Measurements from ENCODE around the gene AGAP1. TPM values are rescaled to one million over a fixed set of nuclear protein-coding genes. Genes with fewer than 3 reads are reported as not detected.
A peak's percentile ranks its signal among the peaks of the same experiment; 100 is the strongest.

Gene AGAP1
- total and polyA plus RNA-seq, 2 donors from 2014 or later = 8.1 to 44.5 TPM

DNA sequence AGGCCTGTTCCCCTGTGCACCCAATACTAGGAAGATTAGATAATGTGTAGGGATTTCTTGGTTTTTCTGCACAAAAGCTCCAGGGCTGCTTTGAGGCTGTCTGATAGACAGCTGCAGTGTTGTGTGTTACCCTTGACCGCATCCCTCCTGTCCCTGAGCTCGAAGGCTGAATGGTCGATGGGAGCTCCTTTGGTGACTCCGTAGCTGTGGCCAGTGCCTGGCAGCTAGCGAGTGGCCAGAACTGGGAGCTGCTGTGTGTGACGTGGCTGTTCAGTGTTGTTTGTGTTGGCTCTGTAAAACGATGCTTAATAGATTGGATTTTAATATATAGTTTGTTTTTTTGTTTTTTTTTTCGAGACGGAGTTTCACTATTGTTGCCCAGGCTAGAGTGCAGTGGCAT is 170.0 kb downstream of the AGAP1 start:
- no peak for DNase-seq
- intact Hi-C loops (cut with DNase I) = no loop called here
- TF ChIP-seq, protein P1, sequence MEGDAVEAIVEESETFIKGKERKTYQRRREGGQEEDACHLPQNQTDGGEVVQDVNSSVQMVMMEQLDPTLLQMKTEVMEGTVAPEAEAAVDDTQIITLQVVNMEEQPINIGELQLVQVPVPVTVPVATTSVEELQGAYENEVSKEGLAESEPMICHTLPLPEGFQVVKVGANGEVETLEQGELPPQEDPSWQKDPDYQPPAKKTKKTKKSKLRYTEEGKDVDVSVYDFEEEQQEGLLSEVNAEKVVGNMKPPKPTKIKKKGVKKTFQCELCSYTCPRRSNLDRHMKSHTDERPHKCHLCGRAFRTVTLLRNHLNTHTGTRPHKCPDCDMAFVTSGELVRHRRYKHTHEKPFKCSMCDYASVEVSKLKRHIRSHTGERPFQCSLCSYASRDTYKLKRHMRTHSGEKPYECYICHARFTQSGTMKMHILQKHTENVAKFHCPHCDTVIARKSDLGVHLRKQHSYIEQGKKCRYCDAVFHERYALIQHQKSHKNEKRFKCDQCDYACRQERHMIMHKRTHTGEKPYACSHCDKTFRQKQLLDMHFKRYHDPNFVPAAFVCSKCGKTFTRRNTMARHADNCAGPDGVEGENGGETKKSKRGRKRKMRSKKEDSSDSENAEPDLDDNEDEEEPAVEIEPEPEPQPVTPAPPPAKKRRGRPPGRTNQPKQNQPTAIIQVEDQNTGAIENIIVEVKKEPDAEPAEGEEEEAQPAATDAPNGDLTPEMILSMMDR (IDR thresholded peaks at IDR 0.05; ENCODE audit: borderline replicate concordance, extremely low read depth, insufficient read depth) = no peak

DNA sequence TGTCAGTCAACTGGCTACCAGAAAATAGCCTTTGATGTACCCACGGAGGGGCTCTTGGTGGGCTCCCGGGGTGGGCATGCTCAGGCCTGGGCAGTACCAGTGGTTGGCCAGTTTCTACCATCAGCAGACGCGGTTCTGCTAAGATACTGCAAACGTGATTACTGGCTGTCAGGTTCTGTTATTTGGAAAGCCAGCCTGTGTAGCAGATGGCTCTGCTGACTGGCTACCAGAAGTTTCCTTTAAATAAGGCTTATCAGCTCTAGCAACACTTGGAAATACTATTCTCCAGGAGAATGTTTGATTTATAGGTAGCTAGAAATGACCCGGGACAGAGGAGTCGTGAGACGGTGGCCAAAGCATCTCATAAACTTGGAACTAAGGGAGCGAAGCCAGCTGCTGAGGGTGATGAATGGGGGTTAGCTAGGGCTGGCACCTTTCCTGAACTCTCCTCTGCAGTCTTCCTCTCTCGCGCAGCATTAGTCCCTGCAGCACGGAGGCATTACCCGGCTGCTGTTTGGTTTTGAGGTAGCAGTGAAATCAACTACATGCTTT is 171.9 kb downstream of the AGAP1 start:
- TF ChIP-seq, protein P1 (IDR thresholded peaks at IDR 0.05; ENCODE audit: borderline replicate concordance, extremely low read depth, insufficient read depth) = no peak
- intact Hi-C loops (cut with DNase I) = no loop called here
- H3K9me3 ChIP-seq (ENCODE audit: control insufficient read depth in 2 of 3, insufficient read depth in 1 of 3, low read length in 3 of 3) = no peaks in the 10 kb centered on the region
- H3K27ac ChIP-seq (ENCODE audit: low read depth in 2 of 2, low read length in 2 of 2) = no peak overlapping the region
- FAIRE-seq (no peak), DNase-seq (peak in 4 of 5 donors; percentile 61 to 78 (median 68))
- H3K9ac ChIP-seq (ENCODE audit: low read length in 3 of 3) = no peak overlapping the region
- H3K36me3 ChIP-seq (ENCODE audit: control insufficient read depth in 2 of 3, insufficient read depth in 3 of 3, low read length in 3 of 3) = no peaks in the 10 kb centered on the region
- peaks cover 5 to 18% (median 10%) of the 10 kb centered on the region in 3 donors for H3K4me1 ChIP-seq (ENCODE audit: control insufficient read depth in 2 of 3, insufficient read depth in 2 of 3, low read depth in 1 of 3, low read length in 3 of 3)
- peak overlapping the region in 1 of 3 donors; percentile 51 for H3K4me3 ChIP-seq (ENCODE audit: low read length in 3 of 3)
- H3K27me3 ChIP-seq (ENCODE audit: control insufficient read depth, insufficient read depth, low read length) = no peaks in the 10 kb centered on the region

More for the DNA sequence above, 170.0 kb downstream of the AGAP1 start:
- H3K4me3 ChIP-seq (ENCODE audit: low read length in 3 of 3) = no peak overlapping the region
- no peak overlapping the region for H3K27ac ChIP-seq (ENCODE audit: low read depth in 2 of 2, low read length in 2 of 2)
- peaks cover 5 to 15% (median 14%) of the 10 kb centered on the region in 3 donors for H3K4me1 ChIP-seq (ENCODE audit: control insufficient read depth in 2 of 3, insufficient read depth in 2 of 3, low read depth in 1 of 3, low read length in 3 of 3)
- no peaks in the 10 kb centered on the region for H3K27me3 ChIP-seq (ENCODE audit: control insufficient read depth, insufficient read depth, low read length)
- H3K9ac ChIP-seq (ENCODE audit: low read length in 3 of 3) = no peak overlapping the region
- no peak for FAIRE-seq
- no peaks in the 10 kb centered on the region for H3K36me3 ChIP-seq (ENCODE audit: control insufficient read depth in 2 of 3, insufficient read depth in 3 of 3, low read length in 3 of 3)
- H3K9me3 ChIP-seq (ENCODE audit: control insufficient read depth in 2 of 3, insufficient read depth in 1 of 3, low read length in 3 of 3) = no peaks in the 10 kb centered on the region

DNA sequence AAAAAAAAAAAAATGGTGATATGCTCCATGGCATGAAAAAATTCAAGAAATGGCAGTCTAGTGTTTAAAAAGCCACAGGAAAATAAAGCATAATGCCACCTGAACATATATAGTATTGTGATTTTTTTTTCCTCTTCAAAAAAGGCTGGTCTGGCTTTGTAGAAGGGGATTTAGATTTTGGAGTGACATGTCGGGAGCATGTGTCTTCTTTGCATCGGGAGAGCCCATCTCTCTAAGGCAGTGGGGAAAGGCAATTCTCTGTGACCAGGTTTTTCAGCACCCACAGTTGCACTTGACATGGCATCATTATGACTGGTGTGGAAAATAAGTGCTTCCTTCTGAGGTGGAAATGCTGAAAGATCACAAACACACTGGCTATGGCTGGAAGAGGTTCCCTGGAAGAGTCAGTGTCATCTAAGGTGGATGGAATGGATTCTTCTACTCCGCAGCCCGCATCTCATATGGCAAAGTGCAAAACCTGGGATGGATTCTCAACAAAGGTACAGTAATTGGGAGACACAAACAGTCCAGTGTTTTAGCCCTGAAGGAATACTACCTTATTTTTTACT is 172.5 kb downstream of the AGAP1 start:
- Histone ChIP-seq H3K4me1 (ENCODE audit: control insufficient read depth in 2 of 3, insufficient read depth in 2 of 3, low read depth in 1 of 3, low read length in 3 of 3) (peaks cover 5 to 13% (median 10%) of the 10 kb centered on the region in 3 donors), H3K9me3 (ENCODE audit: control insufficient read depth in 2 of 3, insufficient read depth in 1 of 3, low read length in 3 of 3) (no peaks in the 10 kb centered on the region), H3K27ac (ENCODE audit: low read depth in 2 of 2, low read length in 2 of 2) (no peak overlapping the region), H3K36me3 (ENCODE audit: control insufficient read depth in 2 of 3, insufficient read depth in 3 of 3, low read length in 3 of 3) (no peaks in the 10 kb centered on the region), H3K27me3 (ENCODE audit: control insufficient read depth, insufficient read depth, low read length) (no peaks in the 10 kb centered on the region), H3K4me3 (ENCODE audit: low read length in 3 of 3) (peak overlapping the region; percentile 31 to 51 (median 46)), H3K9ac (ENCODE audit: low read length in 3 of 3) (no peak overlapping the region)
- TF ChIP-seq, protein P1 (IDR thresholded peaks at IDR 0.05; ENCODE audit: borderline replicate concordance, extremely low read depth, insufficient read depth) = no peak
- intact Hi-C loops (cut with DNase I) = no loop called here
- no peak for FAIRE-seq
- DNase-seq = peak in 4 of 5 donors; percentile 59 to 95 (median 87)

Data from kidney (tissue), 14 donors.